ENCODE measurements around the gene METRN.

DNA sequence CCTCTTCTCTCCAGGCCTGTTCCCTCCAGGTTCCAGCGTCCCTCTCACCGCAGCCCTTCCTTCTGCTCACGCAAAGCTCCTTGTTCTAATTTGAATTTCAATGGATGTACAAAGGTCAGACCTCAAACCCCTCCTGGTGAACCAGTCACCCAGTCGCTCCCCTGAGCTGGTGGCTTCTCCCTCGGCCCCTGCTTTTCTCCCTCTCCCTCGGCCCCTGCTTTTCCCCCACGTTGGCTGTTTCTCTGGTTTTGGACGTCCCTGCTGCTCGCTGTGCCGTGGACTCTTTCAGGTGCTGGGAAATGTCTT lies 37.0 kb downstream of the METRN start:
- TF ChIP-seq, protein P1, sequence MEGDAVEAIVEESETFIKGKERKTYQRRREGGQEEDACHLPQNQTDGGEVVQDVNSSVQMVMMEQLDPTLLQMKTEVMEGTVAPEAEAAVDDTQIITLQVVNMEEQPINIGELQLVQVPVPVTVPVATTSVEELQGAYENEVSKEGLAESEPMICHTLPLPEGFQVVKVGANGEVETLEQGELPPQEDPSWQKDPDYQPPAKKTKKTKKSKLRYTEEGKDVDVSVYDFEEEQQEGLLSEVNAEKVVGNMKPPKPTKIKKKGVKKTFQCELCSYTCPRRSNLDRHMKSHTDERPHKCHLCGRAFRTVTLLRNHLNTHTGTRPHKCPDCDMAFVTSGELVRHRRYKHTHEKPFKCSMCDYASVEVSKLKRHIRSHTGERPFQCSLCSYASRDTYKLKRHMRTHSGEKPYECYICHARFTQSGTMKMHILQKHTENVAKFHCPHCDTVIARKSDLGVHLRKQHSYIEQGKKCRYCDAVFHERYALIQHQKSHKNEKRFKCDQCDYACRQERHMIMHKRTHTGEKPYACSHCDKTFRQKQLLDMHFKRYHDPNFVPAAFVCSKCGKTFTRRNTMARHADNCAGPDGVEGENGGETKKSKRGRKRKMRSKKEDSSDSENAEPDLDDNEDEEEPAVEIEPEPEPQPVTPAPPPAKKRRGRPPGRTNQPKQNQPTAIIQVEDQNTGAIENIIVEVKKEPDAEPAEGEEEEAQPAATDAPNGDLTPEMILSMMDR (IDR thresholded peaks at IDR 0.05) = no peak
- TF ChIP-seq, protein P2, sequence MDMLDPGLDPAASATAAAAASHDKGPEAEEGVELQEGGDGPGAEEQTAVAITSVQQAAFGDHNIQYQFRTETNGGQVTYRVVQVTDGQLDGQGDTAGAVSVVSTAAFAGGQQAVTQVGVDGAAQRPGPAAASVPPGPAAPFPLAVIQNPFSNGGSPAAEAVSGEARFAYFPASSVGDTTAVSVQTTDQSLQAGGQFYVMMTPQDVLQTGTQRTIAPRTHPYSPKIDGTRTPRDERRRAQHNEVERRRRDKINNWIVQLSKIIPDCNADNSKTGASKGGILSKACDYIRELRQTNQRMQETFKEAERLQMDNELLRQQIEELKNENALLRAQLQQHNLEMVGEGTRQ (IDR thresholded peaks at IDR 0.05; ENCODE audit: borderline replicate concordance, low read depth, low read length) = no peak
- TF ChIP-seq FOXM1 (IDR thresholded peaks at IDR 0.05; ENCODE audit: low read depth) (no peak), TAF1 (IDR thresholded peaks at IDR 0.05; ENCODE audit: borderline replicate concordance, low read depth, low read length) (no peak), CHD2 (IDR thresholded peaks at IDR 0.05; ENCODE audit: low read length, partially characterized antibody) (no peak)
- TF ChIP-seq, protein P3, sequence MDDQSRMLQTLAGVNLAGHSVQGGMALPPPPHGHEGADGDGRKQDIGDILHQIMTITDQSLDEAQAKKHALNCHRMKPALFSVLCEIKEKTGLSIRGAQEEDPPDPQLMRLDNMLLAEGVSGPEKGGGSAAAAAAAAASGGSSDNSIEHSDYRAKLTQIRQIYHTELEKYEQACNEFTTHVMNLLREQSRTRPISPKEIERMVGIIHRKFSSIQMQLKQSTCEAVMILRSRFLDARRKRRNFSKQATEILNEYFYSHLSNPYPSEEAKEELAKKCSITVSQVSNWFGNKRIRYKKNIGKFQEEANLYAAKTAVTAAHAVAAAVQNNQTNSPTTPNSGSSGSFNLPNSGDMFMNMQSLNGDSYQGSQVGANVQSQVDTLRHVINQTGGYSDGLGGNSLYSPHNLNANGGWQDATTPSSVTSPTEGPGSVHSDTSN (IDR thresholded peaks at IDR 0.05) = no peak
